ENCODE data around the gene LYPD6B.

- no peak for TF ChIP-seq CTCF (conservative IDR thresholded peaks at IDR 0.05; ENCODE audit: low read depth, low read length)
- no peak for TF ChIP-seq EZH2phosphoT487 (IDR thresholded peaks at IDR 0.05; ENCODE audit: borderline replicate concordance, low read length)
- TF ChIP-seq EZH2 (IDR thresholded peaks at IDR 0.05; ENCODE audit: low read length, unreplicated experiment): no peak
These were observed 4.8 kb upstream of the LYPD6B start for GRCh38 chr2:149033716-149034115.

Data from PC-3 (cell line).